Measurements from ENCODE around the gene HBEGF. TPM values are rescaled to one million over a fixed set of nuclear protein-coding genes. Genes with fewer than 3 reads are reported as not detected.

HBEGF gene
- total RNA-seq, 4 donors from 2014 or later = 5.8 to 13.0 (median 12.6) TPM

- intact Hi-C loops (cut with DNase I) = no loop called here
Measured at GRCh38 chr5:140342896-140343295, 3.5 kb downstream of the HBEGF start.

GRCh38 chr5:140342287-140342686 lies 4.1 kb downstream of the HBEGF start:
- H3K4me1 ChIP-seq = peaks cover 25 to 37% of the 10 kb centered on the region in 2 donors

More at GRCh38 chr5:140342896-140343295, 3.5 kb downstream of the HBEGF start:
- peaks cover 0 to 3% of the 10 kb centered on the region in 2 donors for H3K36me3 ChIP-seq
- TF ChIP-seq CTCF (IDR thresholded peaks at IDR 0.05) = no peak
- TF ChIP-seq POLR2A (IDR thresholded peaks at IDR 0.05) = no peak
- DNase-seq = no peak
- 71 to 75% methylated on average over 1 of the region's 1 CpG for WGBS, 2 donors
- peak overlapping the region in 2 of 3 donors; percentile 29 for H3K27ac ChIP-seq
- no peak overlapping the region for H3K4me3 ChIP-seq (replicated peaks in 1 of 3)
- no peaks in the 10 kb centered on the region for H3K27me3 ChIP-seq
- H3K9me3 ChIP-seq = no peaks in the 10 kb centered on the region
- peaks cover 27 to 43% of the 10 kb centered on the region in 2 donors for H3K4me1 ChIP-seq

GRCh38 chr5:140341591-140341990 lies 4.8 kb downstream of the HBEGF start:
- intact Hi-C loops (cut with DNase I) = no loop called here
- H3K36me3 ChIP-seq = peaks cover 0 to 3% of the 10 kb centered on the region in 2 donors
- no peaks in the 10 kb centered on the region for H3K9me3 ChIP-seq
- peak overlapping the region in 1 of 3 donors; percentile 61 for H3K27ac ChIP-seq
- TF ChIP-seq CTCF (IDR thresholded peaks at IDR 0.05) (no peak), POLR2A (IDR thresholded peaks at IDR 0.05) (no peak)
- peaks cover 20 to 32% of the 10 kb centered on the region in 2 donors for H3K4me1 ChIP-seq
- no peak overlapping the region for H3K4me3 ChIP-seq (replicated peaks in 1 of 3)
- DNase-seq = no peak
- no peaks in the 10 kb centered on the region for H3K27me3 ChIP-seq
- 74 to 78% methylated on average over 4 of the region's 5 CpGs for WGBS, 2 donors

More at GRCh38 chr5:140342287-140342686, 4.1 kb downstream of the HBEGF start:
- 75 to 81% methylated on average over 6 of the region's 6 CpGs for WGBS, 2 donors
- H3K27me3 ChIP-seq = no peaks in the 10 kb centered on the region
- intact Hi-C loops (cut with DNase I) = no loop called here
- H3K36me3 ChIP-seq = peaks cover 0 to 3% of the 10 kb centered on the region in 2 donors
- no peaks in the 10 kb centered on the region for H3K9me3 ChIP-seq
- TF ChIP-seq CTCF (IDR thresholded peaks at IDR 0.05) (no peak), POLR2A (IDR thresholded peaks at IDR 0.05) (no peak)
- H3K4me3 ChIP-seq (replicated peaks in 1 of 3) = no peak overlapping the region
- DNase-seq = no peak
- no peak overlapping the region for H3K27ac ChIP-seq

GRCh38 chr5:140340605-140341121 lies 5.7 kb downstream of the HBEGF start:
- no peak overlapping the region for H3K27ac ChIP-seq
- intact Hi-C loops (cut with DNase I) = no loop called here
- H3K36me3 ChIP-seq = peaks cover 0 to 5% of the 10 kb centered on the region in 2 donors
- H3K4me3 ChIP-seq (replicated peaks in 1 of 3) = no peak overlapping the region
- H3K4me1 ChIP-seq = peaks cover 17 to 32% of the 10 kb centered on the region in 2 donors
- H3K27me3 ChIP-seq = no peaks in the 10 kb centered on the region
- TF ChIP-seq CTCF (IDR thresholded peaks at IDR 0.05) = no peak
- no peak for TF ChIP-seq POLR2A (IDR thresholded peaks at IDR 0.05)
- DNase-seq = no peak
- no peaks in the 10 kb centered on the region for H3K9me3 ChIP-seq

GRCh38 chr5:140339636-140340035 lies 6.8 kb downstream of the HBEGF start:
- peaks cover 0 to 11% of the 10 kb centered on the region in 2 donors for H3K36me3 ChIP-seq
- TF ChIP-seq POLR2A (IDR thresholded peaks at IDR 0.05) = no peak
- TF ChIP-seq CTCF (IDR thresholded peaks at IDR 0.05) = no peak
- H3K4me1 ChIP-seq = peaks cover 7 to 25% of the 10 kb centered on the region in 2 donors
- H3K9me3 ChIP-seq = no peaks in the 10 kb centered on the region
- no peak for DNase-seq
- 83 to 88% methylated on average over 1 to 4 of the region's 4 CpGs for WGBS, 2 donors
- H3K4me3 ChIP-seq (replicated peaks in 1 of 3) = no peak overlapping the region
- no peaks in the 10 kb centered on the region for H3K27me3 ChIP-seq
- intact Hi-C loops (cut with DNase I) = no loop called here
- H3K27ac ChIP-seq = no peak overlapping the region

All from thyroid gland (tissue), 4 donors.